Measurements from ENCODE around the gene AK9. TPM values are rescaled to one million over a fixed set of nuclear protein-coding genes. Genes with fewer than 3 reads are reported as not detected.

Gene AK9
- total RNA-seq, 1 experiment from 2014 or later, result 2.3 TPM

GRCh38 chr6:109606359-109606758, 84.6 kb downstream of the AK9 start:
- intact Hi-C loops (cut with micrococcal nuclease; ENCODE audit: unreplicated experiment), result no loop called here
- Histone ChIP-seq H3K27ac (ENCODE audit: low read length) (no peak overlapping the region), H3K27me3 (ENCODE audit: control insufficient read depth, insufficient read depth, low read length) (no peaks in the 10 kb centered on the region), H3K4me1 (ENCODE audit: control insufficient read depth, insufficient read depth, low read length) (no peaks in the 10 kb centered on the region), H3K9me3 (ENCODE audit: control insufficient read depth, insufficient read depth, low read depth, low read length) (no peaks in the 10 kb centered on the region), H3K36me3 (ENCODE audit: control insufficient read depth, insufficient read depth, low read length) (no peaks in the 10 kb centered on the region), H3K4me3 (ENCODE audit: low read depth in 2 of 2, low read length in 2 of 2) (no peak overlapping the region)
- BruUV-seq (replicated peaks), result no TSS peak
- no peak for ATAC-seq
- in situ Hi-C loops (cut with HindIII; ENCODE audit: low pct_unique_long_range_greater_than_20kb, low sequenced_read_pairs), result no loop called here
- no peak for TF ChIP-seq POLR2AphosphoS5 (IDR thresholded peaks at IDR 0.05; ENCODE audit: low read depth, low read length)
- ChIA-PET CTCF (no interaction called here), POLR2A (no interaction called here)
- DNase-seq (ENCODE audit: low read depth, low spot score), result no peak

- DNase-seq (ENCODE audit: low read depth, low spot score) (no peak), ATAC-seq (peak; percentile 68; the same call in 1 of the 2 replicates)
- Histone ChIP-seq H3K4me3 (ENCODE audit: low read depth in 2 of 2, low read length in 2 of 2) (no peak overlapping the region), H3K4me1 (ENCODE audit: control insufficient read depth, insufficient read depth, low read length) (no peaks in the 10 kb centered on the region), H3K9me3 (ENCODE audit: control insufficient read depth, insufficient read depth, low read depth, low read length) (peaks cover 4% of the 10 kb centered on the region; the same call in 1 of the 2 replicates), H3K36me3 (ENCODE audit: control insufficient read depth, insufficient read depth, low read length) (no peaks in the 10 kb centered on the region), H3K27ac (ENCODE audit: low read length) (no peak overlapping the region), H3K27me3 (ENCODE audit: control insufficient read depth, insufficient read depth, low read length) (no peaks in the 10 kb centered on the region)
- in situ Hi-C loops (cut with HindIII; ENCODE audit: low pct_unique_long_range_greater_than_20kb, low sequenced_read_pairs), result no loop called here
- intact Hi-C loops (cut with micrococcal nuclease; ENCODE audit: unreplicated experiment), result no loop called here
- no TSS peak for BruUV-seq (replicated peaks)
- POLR2A ChIA-PET, result no interaction called here
- CTCF ChIA-PET, result interaction anchor here (0.7 to 0.8 kb wide), 2 partner anchors 443 to 820 kb away, joined by 4 to 6 read pairs; no protein-coding TSS in a partner anchor
- TF ChIP-seq CTCF (IDR thresholded peaks at IDR 0.05) (peak; percentile 73), POLR2AphosphoS5 (IDR thresholded peaks at IDR 0.05; ENCODE audit: low read depth, low read length) (no peak)
Measured at GRCh38 chr6:109595998-109596397, 95.0 kb downstream of the AK9 start.

DNA sequence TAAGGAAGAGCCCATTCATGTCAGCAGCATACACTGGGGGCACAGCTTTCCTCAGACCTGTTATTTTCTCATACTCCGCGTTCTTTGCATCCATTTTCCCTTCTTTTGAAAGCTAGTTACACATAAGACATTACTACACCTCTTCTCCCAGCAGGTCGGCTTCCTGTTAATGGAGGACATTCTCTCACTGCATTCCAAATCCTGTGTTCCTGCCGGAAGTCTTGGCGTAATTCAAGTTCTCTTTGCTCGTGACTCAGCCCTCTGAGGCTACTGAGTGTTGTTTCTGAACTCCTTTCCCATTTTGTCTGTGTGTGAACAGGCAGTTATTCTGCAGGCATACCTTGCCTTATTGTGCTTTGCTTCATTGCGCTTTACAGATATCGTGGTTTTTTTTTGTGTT, 110.5 kb downstream of the AK9 start:
- intact Hi-C loops (cut with micrococcal nuclease; ENCODE audit: unreplicated experiment) (no loop called here), in situ Hi-C loops (cut with HindIII; ENCODE audit: low pct_unique_long_range_greater_than_20kb, low sequenced_read_pairs) (no loop called here)
- POLR2A ChIA-PET, result no interaction called here
- Histone ChIP-seq H3K27me3 (ENCODE audit: control insufficient read depth, insufficient read depth, low read length) (peaks cover 13% of the 10 kb centered on the region), H3K27ac (ENCODE audit: low read length) (no peak overlapping the region), H3K4me3 (ENCODE audit: low read depth in 2 of 2, low read length in 2 of 2) (no peak overlapping the region), H3K4me1 (ENCODE audit: control insufficient read depth, insufficient read depth, low read length) (no peaks in the 10 kb centered on the region), H3K36me3 (ENCODE audit: control insufficient read depth, insufficient read depth, low read length) (no peaks in the 10 kb centered on the region), H3K9me3 (ENCODE audit: control insufficient read depth, insufficient read depth, low read depth, low read length) (no peaks in the 10 kb centered on the region)
- ATAC-seq (no peak), DNase-seq (ENCODE audit: low read depth, low spot score) (no peak)
- no TSS peak for BruUV-seq (replicated peaks)
- TF ChIP-seq TCF7L2 (IDR thresholded peaks at IDR 0.05; ENCODE audit: low read depth, low read length) (no peak), SIN3A (IDR thresholded peaks at IDR 0.05; ENCODE audit: borderline replicate concordance, insufficient read depth, low read depth, low read length) (no peak), REST (IDR thresholded peaks at IDR 0.05; ENCODE audit: insufficient read depth in 1 of 2, low read depth in 2 of 2, low read length in 1 of 2) (no peak), CTCF (IDR thresholded peaks at IDR 0.05) (no peak), POLR2AphosphoS5 (IDR thresholded peaks at IDR 0.05; ENCODE audit: low read depth, low read length) (no peak)
- CTCF ChIA-PET, result no interaction called here
